ENCODE data around the gene YARS1. TPM values are rescaled to one million over a fixed set of nuclear protein-coding genes. Genes with fewer than 3 reads are reported as not detected.
A peak's percentile ranks its signal among the peaks of the same experiment; 100 is the strongest.

Gene YARS1
- total and polyA plus RNA-seq, 2 of the 13 experiments (the other 11 are each of a cell fraction or from before 2014, with no cell fraction given): 50.1 to 113 TPM

DNA sequence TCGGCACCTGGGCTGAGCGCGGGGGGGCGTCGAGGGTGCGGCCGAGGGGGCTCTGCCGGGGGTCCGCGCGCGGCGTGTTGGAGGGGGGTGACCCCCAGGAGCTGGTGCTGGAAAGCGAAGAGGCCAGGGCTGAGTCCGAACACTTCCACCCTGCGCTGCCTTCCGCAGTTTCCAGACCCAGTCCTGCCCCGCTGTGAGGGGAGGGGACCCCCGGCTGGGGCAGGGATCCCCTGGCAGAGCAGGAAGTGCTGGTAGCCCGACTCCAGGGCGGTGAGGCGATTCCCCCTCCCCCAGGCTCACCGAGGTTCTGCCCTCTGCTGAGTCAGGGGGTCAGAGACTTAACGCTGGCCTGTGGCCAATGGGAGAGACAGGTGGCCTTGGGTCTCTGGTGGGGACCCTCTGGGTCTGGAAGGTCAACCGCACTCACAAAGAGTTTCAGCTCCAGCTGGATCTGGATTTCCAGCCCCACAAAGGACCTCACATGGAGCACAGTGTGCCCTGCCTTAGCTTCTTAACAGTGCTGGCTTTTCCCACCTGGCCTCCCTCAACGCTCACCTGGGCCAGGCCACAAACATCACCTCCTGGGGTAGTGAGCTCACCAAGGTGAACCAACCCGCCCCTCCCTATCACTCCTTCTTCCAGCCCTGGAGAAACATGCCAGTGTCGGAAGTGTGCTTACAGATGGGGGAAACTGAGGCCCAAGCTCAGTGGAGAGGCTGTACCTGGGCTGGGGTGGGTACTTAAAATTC, 74.8 kb downstream of the YARS1 start (continued):
- TF ChIP-seq, protein P1, sequence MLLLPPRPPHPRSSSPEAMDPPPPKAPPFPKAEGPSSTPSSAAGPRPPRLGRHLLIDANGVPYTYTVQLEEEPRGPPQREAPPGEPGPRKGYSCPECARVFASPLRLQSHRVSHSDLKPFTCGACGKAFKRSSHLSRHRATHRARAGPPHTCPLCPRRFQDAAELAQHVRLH (CRISPR knock-in tag; IDR thresholded peaks at IDR 0.05; ENCODE audit: borderline replicate concordance, low read depth): no peak
- TF ChIP-seq CENPX (CRISPR knock-in tag; IDR thresholded peaks at IDR 0.05): no peak
- TF ChIP-seq ZNF34 (CRISPR knock-in tag; IDR thresholded peaks at IDR 0.05; ENCODE audit: borderline replicate concordance): no peak
- TF ChIP-seq ZNF766 (CRISPR knock-in tag; IDR thresholded peaks at IDR 0.05; ENCODE audit: borderline replicate concordance): no peak
- no peak for TF ChIP-seq MEIS1 (CRISPR knock-in tag; IDR thresholded peaks at IDR 0.05; ENCODE audit: borderline replicate concordance)
- no peak for TF ChIP-seq ZNF30 (CRISPR knock-in tag; IDR thresholded peaks at IDR 0.05)
- TF ChIP-seq SRF (IDR thresholded peaks at IDR 0.05; ENCODE audit: low read depth, low read length): no peak
- TF ChIP-seq ZNF660 (CRISPR knock-in tag; IDR thresholded peaks at IDR 0.05; ENCODE audit: borderline replicate concordance, low read depth): no peak
- TF ChIP-seq, protein P2, sequence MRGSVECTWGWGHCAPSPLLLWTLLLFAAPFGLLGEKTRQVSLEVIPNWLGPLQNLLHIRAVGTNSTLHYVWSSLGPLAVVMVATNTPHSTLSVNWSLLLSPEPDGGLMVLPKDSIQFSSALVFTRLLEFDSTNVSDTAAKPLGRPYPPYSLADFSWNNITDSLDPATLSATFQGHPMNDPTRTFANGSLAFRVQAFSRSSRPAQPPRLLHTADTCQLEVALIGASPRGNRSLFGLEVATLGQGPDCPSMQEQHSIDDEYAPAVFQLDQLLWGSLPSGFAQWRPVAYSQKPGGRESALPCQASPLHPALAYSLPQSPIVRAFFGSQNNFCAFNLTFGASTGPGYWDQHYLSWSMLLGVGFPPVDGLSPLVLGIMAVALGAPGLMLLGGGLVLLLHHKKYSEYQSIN (CRISPR knock-in tag; IDR thresholded peaks at IDR 0.05; ENCODE audit: borderline replicate concordance): no peak
- peak; percentile 37; the same call in 1 of the 2 replicates for TF ChIP-seq MAFF (IDR thresholded peaks at IDR 0.05; ENCODE audit: low read depth, low read length)
- TF ChIP-seq, protein P3, sequence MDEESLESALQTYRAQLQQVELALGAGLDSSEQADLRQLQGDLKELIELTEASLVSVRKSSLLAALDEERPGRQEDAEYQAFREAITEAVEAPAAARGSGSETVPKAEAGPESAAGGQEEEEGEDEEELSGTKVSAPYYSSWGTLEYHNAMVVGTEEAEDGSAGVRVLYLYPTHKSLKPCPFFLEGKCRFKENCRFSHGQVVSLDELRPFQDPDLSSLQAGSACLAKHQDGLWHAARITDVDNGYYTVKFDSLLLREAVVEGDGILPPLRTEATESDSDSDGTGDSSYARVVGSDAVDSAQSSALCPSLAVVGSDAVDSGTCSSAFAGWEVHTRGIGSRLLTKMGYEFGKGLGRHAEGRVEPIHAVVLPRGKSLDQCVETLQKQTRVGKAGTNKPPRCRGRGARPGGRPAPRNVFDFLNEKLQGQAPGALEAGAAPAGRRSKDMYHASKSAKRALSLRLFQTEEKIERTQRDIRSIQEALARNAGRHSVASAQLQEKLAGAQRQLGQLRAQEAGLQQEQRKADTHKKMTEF (CRISPR knock-in tag; IDR thresholded peaks at IDR 0.05): peak; percentile 58; the same call in 1 of the 2 replicates
- peak; percentile 60; the same call in 1 of the 2 replicates for TF ChIP-seq RXRA (CRISPR knock-in tag; IDR thresholded peaks at IDR 0.05)
- TF ChIP-seq CBX5 (CRISPR knock-in tag; IDR thresholded peaks at IDR 0.05; ENCODE audit: borderline replicate concordance): peak; percentile 56; the same call in 1 of the 2 replicates
- no peak for TF ChIP-seq ZKSCAN1 (IDR thresholded peaks at IDR 0.05; ENCODE audit: low read length)
- no peak for TF ChIP-seq JDP2 (CRISPR knock-in tag; IDR thresholded peaks at IDR 0.05; ENCODE audit: borderline replicate concordance)
- TF ChIP-seq ZNF547 (CRISPR knock-in tag; IDR thresholded peaks at IDR 0.05): 0 out of 2 replicates have a peak, but pooled peaks have one; percentile 58
- TF ChIP-seq BHLHE40 (IDR thresholded peaks at IDR 0.05; ENCODE audit: low read length): no peak
- peak; percentile 54; the same call in 1 of the 2 replicates for TF ChIP-seq ZNF274 (CRISPR knock-in tag; IDR thresholded peaks at IDR 0.05)
- TF ChIP-seq, protein P4, sequence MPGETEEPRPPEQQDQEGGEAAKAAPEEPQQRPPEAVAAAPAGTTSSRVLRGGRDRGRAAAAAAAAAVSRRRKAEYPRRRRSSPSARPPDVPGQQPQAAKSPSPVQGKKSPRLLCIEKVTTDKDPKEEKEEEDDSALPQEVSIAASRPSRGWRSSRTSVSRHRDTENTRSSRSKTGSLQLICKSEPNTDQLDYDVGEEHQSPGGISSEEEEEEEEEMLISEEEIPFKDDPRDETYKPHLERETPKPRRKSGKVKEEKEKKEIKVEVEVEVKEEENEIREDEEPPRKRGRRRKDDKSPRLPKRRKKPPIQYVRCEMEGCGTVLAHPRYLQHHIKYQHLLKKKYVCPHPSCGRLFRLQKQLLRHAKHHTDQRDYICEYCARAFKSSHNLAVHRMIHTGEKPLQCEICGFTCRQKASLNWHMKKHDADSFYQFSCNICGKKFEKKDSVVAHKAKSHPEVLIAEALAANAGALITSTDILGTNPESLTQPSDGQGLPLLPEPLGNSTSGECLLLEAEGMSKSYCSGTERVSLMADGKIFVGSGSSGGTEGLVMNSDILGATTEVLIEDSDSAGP (CRISPR knock-in tag; IDR thresholded peaks at IDR 0.05; ENCODE audit: borderline replicate concordance): peak; percentile 45; the same call in 1 of the 2 replicates
- TF ChIP-seq CEBPG (CRISPR knock-in tag; IDR thresholded peaks at IDR 0.05): no peak
- TF ChIP-seq, protein P5, sequence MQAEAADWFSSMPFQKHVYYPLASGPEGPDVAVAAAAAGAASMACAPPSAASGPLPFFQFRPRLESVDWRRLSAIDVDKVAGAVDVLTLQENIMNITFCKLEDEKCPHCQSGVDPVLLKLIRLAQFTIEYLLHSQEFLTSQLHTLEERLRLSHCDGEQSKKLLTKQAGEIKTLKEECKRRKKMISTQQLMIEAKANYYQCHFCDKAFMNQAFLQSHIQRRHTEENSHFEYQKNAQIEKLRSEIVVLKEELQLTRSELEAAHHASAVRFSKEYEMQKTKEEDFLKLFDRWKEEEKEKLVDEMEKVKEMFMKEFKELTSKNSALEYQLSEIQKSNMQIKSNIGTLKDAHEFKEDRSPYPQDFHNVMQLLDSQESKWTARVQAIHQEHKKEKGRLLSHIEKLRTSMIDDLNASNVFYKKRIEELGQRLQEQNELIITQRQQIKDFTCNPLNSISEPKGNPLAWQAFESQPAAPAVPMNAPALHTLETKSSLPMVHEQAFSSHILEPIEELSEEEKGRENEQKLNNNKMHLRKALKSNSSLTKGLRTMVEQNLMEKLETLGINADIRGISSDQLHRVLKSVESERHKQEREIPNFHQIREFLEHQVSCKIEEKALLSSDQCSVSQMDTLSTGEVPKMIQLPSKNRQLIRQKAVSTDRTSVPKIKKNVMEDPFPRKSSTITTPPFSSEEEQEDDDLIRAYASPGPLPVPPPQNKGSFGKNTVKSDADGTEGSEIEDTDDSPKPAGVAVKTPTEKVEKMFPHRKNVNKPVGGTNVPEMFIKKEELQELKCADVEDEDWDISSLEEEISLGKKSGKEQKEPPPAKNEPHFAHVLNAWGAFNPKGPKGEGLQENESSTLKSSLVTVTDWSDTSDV (CRISPR knock-in tag; IDR thresholded peaks at IDR 0.05): no peak

Data from HepG2 (cell line).